ENCODE data around the gene TSFM.

TSFM gene

DNA sequence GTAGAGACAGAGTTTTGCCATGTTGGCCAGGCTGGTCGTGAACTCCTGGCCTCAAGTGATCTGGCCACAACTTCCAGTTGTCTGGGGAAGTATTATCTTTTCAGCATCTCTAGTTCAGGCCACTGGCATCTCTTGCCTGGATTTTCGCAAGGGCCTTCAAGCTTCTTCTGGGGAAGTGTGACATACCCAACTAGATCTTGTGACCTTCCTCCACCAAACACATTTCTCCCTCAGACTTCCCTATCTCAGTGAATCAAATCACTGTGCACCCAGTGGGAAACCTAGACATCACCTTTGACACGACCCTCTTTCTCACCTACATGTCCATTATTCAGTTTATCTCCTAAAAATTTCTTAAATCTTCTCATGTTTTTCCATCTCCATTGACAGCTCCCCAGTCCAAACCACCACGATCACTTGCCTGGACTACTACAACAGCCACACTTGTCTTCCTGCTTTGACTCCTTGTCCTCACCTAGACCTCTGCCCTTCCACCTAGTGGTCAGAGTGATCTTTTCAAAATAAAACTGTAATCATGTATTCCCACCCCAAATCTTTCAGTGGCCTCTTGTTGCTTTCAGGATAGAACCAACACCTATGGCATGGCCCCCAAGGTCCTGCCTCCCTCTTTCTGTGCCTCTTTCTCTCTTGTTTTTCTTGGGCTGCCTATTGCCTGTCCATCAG is 6.9 kb upstream of the TSFM start:
- TF ChIP-seq CTCF (IDR thresholded peaks at IDR 0.05; ENCODE audit: control extremely low read depth, extremely low read depth, low read depth, missing control alignments): no peak
- CTCF ChIA-PET: interaction anchor here (0.8 to 4.1 kb wide), 5 partner anchors 7 to 22 kb away, joined by 3 to 39 read pairs (median 3); partner anchors contain the start of gene TSFM
- DNase-seq (ENCODE audit: extremely low spot score): no peak
- POLR2A ChIA-PET: no interaction called here

GRCh38 chr12:57776247-57776587 is 6.4 kb upstream of the TSFM start:
- CTCF ChIA-PET: interaction anchor here (1.1 to 3.4 kb wide), 2 partner anchors 17 to 20 kb away, joined by 3 to 19 read pairs; no protein-coding TSS in a partner anchor
- no peak for TF ChIP-seq CTCF (IDR thresholded peaks at IDR 0.05; ENCODE audit: control extremely low read depth, extremely low read depth, low read depth, missing control alignments)
- no peak for DNase-seq (ENCODE audit: extremely low spot score)
- POLR2A ChIA-PET: no interaction called here

GRCh38 chr12:57777367-57777766 is 5.2 kb upstream of the TSFM start:
- ChIA-PET CTCF (interaction anchor here (0.7 to 1.3 kb wide), 2 partner anchors 18 to 20 kb away, joined by 3 read pairs; no protein-coding TSS in a partner anchor), POLR2A (no interaction called here)
- no peak for TF ChIP-seq CTCF (IDR thresholded peaks at IDR 0.05; ENCODE audit: control extremely low read depth, extremely low read depth, low read depth, missing control alignments)
- no peak for DNase-seq (ENCODE audit: extremely low spot score)

DNA sequence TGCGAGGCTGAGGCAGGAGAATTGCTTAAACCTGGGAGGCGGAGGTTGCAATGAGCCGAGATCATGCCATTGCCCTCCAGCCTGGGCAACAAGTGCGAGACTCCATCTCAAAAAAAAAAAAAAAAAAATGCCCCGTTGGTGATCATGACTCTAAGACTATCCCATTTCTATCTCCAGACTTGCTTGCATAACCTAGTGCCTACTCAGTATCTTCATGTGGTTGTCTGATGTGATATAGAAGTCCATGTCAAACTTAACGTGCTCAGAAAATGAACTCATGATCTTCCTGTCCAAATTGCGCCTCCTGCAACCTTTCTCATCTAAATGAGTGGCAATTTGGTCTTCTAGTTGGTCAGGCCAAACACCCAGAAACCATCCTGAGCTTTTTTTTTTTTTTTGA is 4.7 kb upstream of the TSFM start:
- ChIA-PET POLR2A (no interaction called here), CTCF (interaction anchor here (0.9 to 7.3 kb wide), 4 partner anchors 11 to 127 kb away, joined by 4 to 53 read pairs (median 8); no protein-coding TSS in a partner anchor)
- DNase-seq (ENCODE audit: extremely low spot score): no peak
- TF ChIP-seq CTCF (IDR thresholded peaks at IDR 0.05; ENCODE audit: control extremely low read depth, extremely low read depth, low read depth, missing control alignments): no peak

DNA sequence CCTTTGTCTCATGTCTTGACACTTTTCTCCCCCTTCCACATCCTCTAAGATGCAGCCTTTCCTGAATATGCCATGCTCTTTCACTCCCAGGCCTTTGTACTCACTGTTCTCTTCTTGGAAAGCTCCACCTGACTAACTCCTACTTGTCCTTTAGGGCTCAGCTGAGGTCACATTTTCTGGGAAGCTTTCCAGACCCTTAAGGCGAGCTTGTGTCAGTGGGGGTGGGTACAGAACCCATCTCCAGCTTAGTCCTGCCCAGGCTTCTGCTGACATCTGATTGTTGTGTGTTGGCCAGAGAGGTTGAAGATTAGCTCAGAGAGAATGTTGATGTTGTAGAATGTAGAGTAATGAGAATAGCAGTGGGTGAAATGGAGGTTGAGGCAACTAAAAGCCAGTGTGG is 2.9 kb upstream of the TSFM start:
- ChIA-PET CTCF (interaction anchor here (1.1 to 11.8 kb wide), 7 partner anchors 15 to 126 kb away, joined by 3 to 85 read pairs (median 12); no protein-coding TSS in a partner anchor), POLR2A (no interaction called here)
- TF ChIP-seq CTCF (IDR thresholded peaks at IDR 0.05; ENCODE audit: control extremely low read depth, extremely low read depth, low read depth, missing control alignments): no peak
- no peak for DNase-seq (ENCODE audit: extremely low spot score)

- no peak for DNase-seq (ENCODE audit: extremely low spot score)
- ChIA-PET POLR2A (no interaction called here), CTCF (interaction anchor here (1.1 to 11.8 kb wide), 9 partner anchors 14 to 125 kb away, joined by 3 to 85 read pairs (median 7); no protein-coding TSS in a partner anchor)
- no peak for TF ChIP-seq CTCF (IDR thresholded peaks at IDR 0.05; ENCODE audit: control extremely low read depth, extremely low read depth, low read depth, missing control alignments)
These were observed 2.2 kb upstream of the TSFM start for GRCh38 chr12:57780284-57780897.
